T-helper 2 cell (primary cell): ENCODE data around the gene GRHPR.

Experiments used
- DNase-seq, 5 experiments: peaks; one replicate each; pipeline versions ENCODE4 v3.0.0 to v3.0.0-alpha.2; 2012 to 2022

GRHPR gene

GRCh38 chr9:37486256-37486615 lies 63.7 kb downstream of the GRHPR start:
- no peak for DNase-seq
